Uterus (tissue), 2 donors: ENCODE measurements around the gene IRX4.

Experiments used
- POLR2A ChIP-seq, 2 donors: fragments of 450-650 bp; IDR thresholded peaks; one replicate each; pipeline ENCODE4 v1.6.1; 2016; ENCODE audit warnings: antibody characterized with exemption in 2 of 2, mild to moderate bottlenecking in 1 of 2, moderate library complexity in 1 of 2
- TF ChIP-seq, protein P1 (sequence below), 4 experiments: fragments of 200-600 bp in 2 of 4; fragments of 450-650 bp in 2 of 4; sonication (generic) in 2 of 4; IDR thresholded peaks; one replicate each; pipeline ENCODE4 v1.5.1; 2016 to 2019; ENCODE audit warnings: antibody characterized with exemption in 4 of 4, mild to moderate bottlenecking in 2 of 4, moderate library complexity in 1 of 4

DNA sequence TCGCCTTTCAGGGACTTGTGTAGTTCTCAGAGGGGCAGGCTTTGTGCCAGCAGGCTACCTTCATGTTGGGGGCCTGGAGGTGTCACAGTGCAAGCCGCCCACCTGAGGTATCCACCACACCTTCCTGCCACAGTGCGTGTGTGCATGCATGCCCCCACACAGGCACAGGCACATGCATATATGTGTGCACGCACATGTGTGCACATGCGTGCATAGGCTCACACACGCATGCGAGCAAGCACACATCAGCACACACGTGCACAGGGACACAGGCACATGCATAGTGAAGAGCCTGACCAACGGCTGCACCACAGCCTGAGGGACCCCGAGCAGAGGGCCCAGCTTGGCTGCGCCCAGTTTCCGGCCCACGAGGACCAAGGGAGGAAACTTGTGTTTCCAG, 36.1 kb downstream of the IRX4 start:
- TF ChIP-seq, protein P1, sequence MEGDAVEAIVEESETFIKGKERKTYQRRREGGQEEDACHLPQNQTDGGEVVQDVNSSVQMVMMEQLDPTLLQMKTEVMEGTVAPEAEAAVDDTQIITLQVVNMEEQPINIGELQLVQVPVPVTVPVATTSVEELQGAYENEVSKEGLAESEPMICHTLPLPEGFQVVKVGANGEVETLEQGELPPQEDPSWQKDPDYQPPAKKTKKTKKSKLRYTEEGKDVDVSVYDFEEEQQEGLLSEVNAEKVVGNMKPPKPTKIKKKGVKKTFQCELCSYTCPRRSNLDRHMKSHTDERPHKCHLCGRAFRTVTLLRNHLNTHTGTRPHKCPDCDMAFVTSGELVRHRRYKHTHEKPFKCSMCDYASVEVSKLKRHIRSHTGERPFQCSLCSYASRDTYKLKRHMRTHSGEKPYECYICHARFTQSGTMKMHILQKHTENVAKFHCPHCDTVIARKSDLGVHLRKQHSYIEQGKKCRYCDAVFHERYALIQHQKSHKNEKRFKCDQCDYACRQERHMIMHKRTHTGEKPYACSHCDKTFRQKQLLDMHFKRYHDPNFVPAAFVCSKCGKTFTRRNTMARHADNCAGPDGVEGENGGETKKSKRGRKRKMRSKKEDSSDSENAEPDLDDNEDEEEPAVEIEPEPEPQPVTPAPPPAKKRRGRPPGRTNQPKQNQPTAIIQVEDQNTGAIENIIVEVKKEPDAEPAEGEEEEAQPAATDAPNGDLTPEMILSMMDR (IDR thresholded peaks at IDR 0.05): no peak
- TF ChIP-seq POLR2A (IDR thresholded peaks at IDR 0.05): no peak
